K562 (cell line): ENCODE measurements around the gene YIF1A.

ENCODE experiments used
- ARID3A ChIP-seq: IDR thresholded peaks from 2 replicates; pipeline ENCODE4 v1.6.1; 2012; ENCODE audit warnings: low read depth, low read length, improper control_type of control experiment, borderline replicate concordance
- CREM ChIP-seq: IDR thresholded peaks from 2 replicates; pipeline ENCODE4 v1.6.1; 2014; ENCODE audit warnings: antibody characterized with exemption, low read depth
- E2F8 ChIP-seq: fragments of 450-650 bp; IDR thresholded peaks from 2 replicates; pipeline ENCODE4 v1.7.1; 2018; ENCODE audit warnings: mild to moderate bottlenecking, low read depth; ENCODE audit not compliant: partially characterized antibody
- FOXK2 ChIP-seq, 2 experiments: fragments of 450-650 bp; IDR thresholded peaks in 1 of 2; conservative IDR thresholded peaks in 1 of 2; 2 replicates each; pipeline ENCODE4 v1.6.1; 2016; ENCODE audit warnings: low read depth in 2 of 2, mild to moderate bottlenecking in 1 of 2
- KLF1 ChIP-seq: fragments of 450-650 bp; IDR thresholded peaks from 2 replicates; pipeline ENCODE4 v1.6.1; 2016; ENCODE audit warnings: missing genetic modification characterization, missing compliant biosample characterization
- ZFP30 ChIP-seq: fragments of 250-450 bp; sonication (Bioruptor Pico); IDR thresholded peaks from 2 replicates; pipeline ENCODE4 v1.8.0; 2022; ENCODE audit warnings: moderate library complexity, mild to moderate bottlenecking, inconsistent platforms, borderline replicate concordance
- ZNF384 ChIP-seq: IDR thresholded peaks from 2 replicates; pipeline ENCODE4 v1.6.1; 2012; ENCODE audit warnings: low read depth, low read length, improper control_type of control experiment

DNA sequence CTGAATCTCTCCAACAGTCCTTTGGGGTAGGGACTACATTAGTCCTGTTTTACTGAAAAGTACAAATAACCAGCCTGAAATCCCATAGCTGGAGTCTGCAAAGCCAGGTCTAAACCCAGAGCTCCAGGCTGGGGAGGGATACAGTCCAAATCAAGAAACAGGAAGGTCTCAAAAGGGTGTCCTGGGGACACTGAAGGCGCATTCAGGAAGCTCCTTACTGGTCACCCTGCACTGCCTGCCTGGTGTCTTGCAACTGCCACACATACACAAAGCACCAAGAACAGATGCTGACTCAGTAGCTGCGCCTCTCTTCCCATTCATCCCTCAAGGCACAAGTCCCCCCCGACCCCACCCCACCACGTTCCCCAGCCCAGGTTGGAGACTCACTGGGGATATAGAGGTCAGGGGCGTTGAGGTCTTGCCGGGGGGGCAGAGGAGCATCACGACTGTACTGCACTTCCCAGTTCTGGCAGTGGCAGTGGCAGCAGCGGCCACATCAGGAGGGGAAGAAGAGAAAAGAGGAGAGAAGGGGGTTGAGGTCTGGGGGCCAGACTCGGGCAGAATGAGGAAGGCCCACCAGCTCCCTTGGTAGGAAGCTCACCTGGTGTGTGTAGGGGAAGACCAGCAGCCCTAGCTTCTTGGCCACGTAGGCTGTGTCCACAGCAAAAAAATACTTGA lies 1.6 kb downstream of the YIF1A start:
- TF ChIP-seq KLF1 (no peak), FOXK2 (conservative IDR thresholded peaks at IDR 0.05 in 1 of 2, IDR thresholded peaks at IDR 0.05 in 1 of 2; ENCODE audit: low read depth in 2 of 2) (no peak), ARID3A (no peak), ZNF384 (no peak), ZFP30 (CRISPR knock-in tag) (no peak), CREM (no peak), E2F8 (no peak)
